Sigmoid colon (tissue), 7 donors: Measurements from ENCODE around the gene CYTH2. TPM values are rescaled to one million over a fixed set of nuclear protein-coding genes. Genes with fewer than 3 reads are reported as not detected.

Experiments
- DNase-seq: peaks from one replicate; pipeline ENCODE4 v3.0.0-alpha.2; 2019
- H3K27ac ChIP-seq, 4 donors: fragments of 200-600 bp; sonication (generic); one replicate each; pipeline ENCODE4 v1.5.1; 2016 to 2019; ENCODE audit warnings: mild to moderate bottlenecking in 1 of 4
- H3K27me3 ChIP-seq, 3 donors: fragments of 200-600 bp; sonication (generic); one replicate each; pipeline ENCODE4 v1.5.1; 2019; ENCODE audit warnings: mild to moderate bottlenecking in 1 of 3
- H3K36me3 ChIP-seq, 4 donors: fragments of 200-600 bp; sonication (generic); one replicate each; pipeline ENCODE4 v1.5.1; 2016 to 2019
- H3K4me1 ChIP-seq, 4 donors: fragments of 200-600 bp; sonication (generic); one replicate each; pipeline ENCODE4 v1.5.1; 2017 to 2019
- H3K4me3 ChIP-seq, 4 donors: fragments of 200-600 bp; sonication (generic); one replicate each; pipeline ENCODE4 v1.5.1; 2017 to 2019; ENCODE audit warnings: mild to moderate bottlenecking in 2 of 4, moderate library complexity in 1 of 4
- H3K9me3 ChIP-seq, 4 donors: fragments of 200-600 bp in 3 of 4; sonication (generic) in 3 of 4; one replicate each; pipeline versions ENCODE4 v1.5.1 to v1.6.1; 2013 to 2019
- EP300 ChIP-seq, 4 donors: sonication (generic); formaldehyde crosslinking; IDR thresholded peaks; one replicate each; pipeline ENCODE4 v1.6.1; 2017; ENCODE audit warnings: antibody characterized with exemption in 4 of 4
- POLR2A ChIP-seq, 2 donors: fragments of 450-650 bp; IDR thresholded peaks; one replicate each; pipeline ENCODE4 v1.6.1; 2016; ENCODE audit warnings: antibody characterized with exemption in 2 of 2, mild to moderate bottlenecking in 2 of 2, moderate library complexity in 2 of 2
- POLR2AphosphoS5 ChIP-seq, 4 donors: sonication (generic); formaldehyde crosslinking; IDR thresholded peaks; one replicate each; pipeline ENCODE4 v1.6.1; 2017; ENCODE audit warnings: antibody characterized with exemption in 4 of 4
- WGBS, 2 donors: extraction: QIAGEN DNeasy Blood & Tissue Kit; methylation state at CpG; one replicate each; pipeline ENCODE4 v1.1.7; 2013; 5-methylcytosine and 5-hydroxymethylcytosine counted together
- intact Hi-C: fragments of 100-400 bp; cut with DNase I; formaldehyde crosslinking; loops from one replicate; pipeline ENCODE4 v1.15.1; 2023
- polyA plus RNA-seq, 3 donors: library from polyadenylated mRNA; stranded (reverse); fragments of 200-250 nt; gene quantifications; one replicate each; pipeline ENCODE4 v1.2.3, GENCODE V29; 2013
- total RNA-seq, 4 donors: library from RNA; depleted of rRNA; stranded (reverse); fragments of >200 nt; gene quantifications; one replicate each; pipeline ENCODE4 v1.1.0, GENCODE V29; 2016
- TF ChIP-seq, protein P1 (sequence below), 4 experiments: fragments of 450-650 bp in 3 of 4; fragments of 200-600 bp in 1 of 4; IDR thresholded peaks; one replicate each; pipeline ENCODE4 v1.5.1; 2016 to 2019; ENCODE audit warnings: antibody characterized with exemption in 4 of 4, mild to moderate bottlenecking in 3 of 4, moderate library complexity in 2 of 4
- donor health status: healthy with polysubstance abuse.
- donor health status: Bipolar disorder and iron deficiency.
- donor health status: healthy.

CYTH2 gene
- total and polyA plus RNA-seq, 7 donors = 30.0 to 71.4 (median 49.3) TPM

- no peak for DNase-seq
- Histone ChIP-seq H3K4me3 (peak overlapping the region in 1 of 4 donors; percentile 2), H3K36me3 (no peaks in the 10 kb centered on the region), H3K9me3 (no peaks in the 10 kb centered on the region), H3K4me1 (peaks cover 0 to 33% (median 31%) of the 10 kb centered on the region in 4 donors), H3K27me3 (peaks cover 38 to 68% (median 56%) of the 10 kb centered on the region in 3 donors), H3K27ac (no peak overlapping the region)
- no peak for TF ChIP-seq EP300 (IDR thresholded peaks at IDR 0.05)
- TF ChIP-seq POLR2A (IDR thresholded peaks at IDR 0.05) = no peak
- TF ChIP-seq, protein P1, sequence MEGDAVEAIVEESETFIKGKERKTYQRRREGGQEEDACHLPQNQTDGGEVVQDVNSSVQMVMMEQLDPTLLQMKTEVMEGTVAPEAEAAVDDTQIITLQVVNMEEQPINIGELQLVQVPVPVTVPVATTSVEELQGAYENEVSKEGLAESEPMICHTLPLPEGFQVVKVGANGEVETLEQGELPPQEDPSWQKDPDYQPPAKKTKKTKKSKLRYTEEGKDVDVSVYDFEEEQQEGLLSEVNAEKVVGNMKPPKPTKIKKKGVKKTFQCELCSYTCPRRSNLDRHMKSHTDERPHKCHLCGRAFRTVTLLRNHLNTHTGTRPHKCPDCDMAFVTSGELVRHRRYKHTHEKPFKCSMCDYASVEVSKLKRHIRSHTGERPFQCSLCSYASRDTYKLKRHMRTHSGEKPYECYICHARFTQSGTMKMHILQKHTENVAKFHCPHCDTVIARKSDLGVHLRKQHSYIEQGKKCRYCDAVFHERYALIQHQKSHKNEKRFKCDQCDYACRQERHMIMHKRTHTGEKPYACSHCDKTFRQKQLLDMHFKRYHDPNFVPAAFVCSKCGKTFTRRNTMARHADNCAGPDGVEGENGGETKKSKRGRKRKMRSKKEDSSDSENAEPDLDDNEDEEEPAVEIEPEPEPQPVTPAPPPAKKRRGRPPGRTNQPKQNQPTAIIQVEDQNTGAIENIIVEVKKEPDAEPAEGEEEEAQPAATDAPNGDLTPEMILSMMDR (IDR thresholded peaks at IDR 0.05) = no peak
- TF ChIP-seq POLR2AphosphoS5 (IDR thresholded peaks at IDR 0.05) = no peak
- 53 to 73% methylated on average over 59 of the region's 59 CpGs for WGBS, 2 donors
- intact Hi-C loops = no loop called here
Observed at GRCh38 chr19:48498595-48499311, 29.6 kb downstream of the CYTH2 start.

GRCh38 chr19:48499316-48500090 lies 30.3 kb downstream of the CYTH2 start:
- Histone ChIP-seq H3K4me1 (peaks cover 0 to 28% (median 25%) of the 10 kb centered on the region in 4 donors), H3K9me3 (no peaks in the 10 kb centered on the region), H3K4me3 (no peak overlapping the region), H3K27me3 (peaks cover 38 to 68% (median 56%) of the 10 kb centered on the region in 3 donors), H3K27ac (no peak overlapping the region), H3K36me3 (no peaks in the 10 kb centered on the region)
- no peak for TF ChIP-seq EP300 (IDR thresholded peaks at IDR 0.05)
- no peak for TF ChIP-seq POLR2A (IDR thresholded peaks at IDR 0.05)
- TF ChIP-seq POLR2AphosphoS5 (IDR thresholded peaks at IDR 0.05) = no peak
- TF ChIP-seq, protein P1 (IDR thresholded peaks at IDR 0.05) = no peak
- intact Hi-C loops = no loop called here
- DNase-seq = no peak
- 43 to 69% methylated on average over 44 of the region's 44 CpGs for WGBS, 2 donors

DNA sequence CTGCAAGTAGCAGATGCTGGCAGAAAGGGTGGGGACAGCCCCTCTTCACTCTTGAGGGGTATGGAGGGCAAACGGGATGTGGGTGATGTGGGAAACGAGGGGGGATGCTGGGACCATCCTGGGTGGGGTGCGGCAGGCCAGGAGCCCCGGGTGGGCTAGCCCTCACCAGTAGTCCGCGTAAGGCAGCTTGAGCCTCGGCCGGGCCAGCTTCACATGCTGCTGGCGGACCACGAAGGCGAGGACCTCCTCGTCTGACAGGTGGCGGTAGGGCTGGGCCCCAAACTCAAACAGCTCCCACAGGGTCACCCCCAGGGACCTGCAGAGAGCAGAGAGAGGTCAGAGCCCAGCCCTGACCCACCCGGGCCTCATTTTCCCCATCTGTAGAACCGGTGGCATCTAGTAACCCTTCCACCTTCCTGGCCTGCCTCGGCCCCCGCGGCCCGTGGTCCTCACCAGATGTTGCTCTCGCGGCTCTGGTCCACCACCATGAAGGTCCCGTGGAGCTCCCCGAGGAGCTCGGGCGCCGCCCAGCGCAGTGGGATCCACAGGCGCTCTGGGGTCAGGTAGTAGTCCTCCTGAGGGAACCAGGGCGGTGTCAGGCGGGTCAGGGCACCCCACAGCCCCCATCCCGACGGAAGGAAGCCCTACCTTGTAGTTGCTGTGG lies 31.8 kb downstream of the CYTH2 start:
- Histone ChIP-seq H3K4me1 (peaks cover 0 to 25% (median 22%) of the 10 kb centered on the region in 4 donors), H3K27ac (no peak overlapping the region), H3K4me3 (no peak overlapping the region), H3K27me3 (peaks cover 38 to 59% (median 56%) of the 10 kb centered on the region in 3 donors), H3K36me3 (no peaks in the 10 kb centered on the region), H3K9me3 (no peaks in the 10 kb centered on the region)
- TF ChIP-seq, protein P1 (IDR thresholded peaks at IDR 0.05) = no peak
- TF ChIP-seq POLR2AphosphoS5 (IDR thresholded peaks at IDR 0.05) = no peak
- TF ChIP-seq POLR2A (IDR thresholded peaks at IDR 0.05) = no peak
- no peak for TF ChIP-seq EP300 (IDR thresholded peaks at IDR 0.05)
- DNase-seq = no peak
- WGBS, 2 donors = 41 to 53% methylated on average over 32 of the region's 32 CpGs
- intact Hi-C loops = no loop called here

DNA sequence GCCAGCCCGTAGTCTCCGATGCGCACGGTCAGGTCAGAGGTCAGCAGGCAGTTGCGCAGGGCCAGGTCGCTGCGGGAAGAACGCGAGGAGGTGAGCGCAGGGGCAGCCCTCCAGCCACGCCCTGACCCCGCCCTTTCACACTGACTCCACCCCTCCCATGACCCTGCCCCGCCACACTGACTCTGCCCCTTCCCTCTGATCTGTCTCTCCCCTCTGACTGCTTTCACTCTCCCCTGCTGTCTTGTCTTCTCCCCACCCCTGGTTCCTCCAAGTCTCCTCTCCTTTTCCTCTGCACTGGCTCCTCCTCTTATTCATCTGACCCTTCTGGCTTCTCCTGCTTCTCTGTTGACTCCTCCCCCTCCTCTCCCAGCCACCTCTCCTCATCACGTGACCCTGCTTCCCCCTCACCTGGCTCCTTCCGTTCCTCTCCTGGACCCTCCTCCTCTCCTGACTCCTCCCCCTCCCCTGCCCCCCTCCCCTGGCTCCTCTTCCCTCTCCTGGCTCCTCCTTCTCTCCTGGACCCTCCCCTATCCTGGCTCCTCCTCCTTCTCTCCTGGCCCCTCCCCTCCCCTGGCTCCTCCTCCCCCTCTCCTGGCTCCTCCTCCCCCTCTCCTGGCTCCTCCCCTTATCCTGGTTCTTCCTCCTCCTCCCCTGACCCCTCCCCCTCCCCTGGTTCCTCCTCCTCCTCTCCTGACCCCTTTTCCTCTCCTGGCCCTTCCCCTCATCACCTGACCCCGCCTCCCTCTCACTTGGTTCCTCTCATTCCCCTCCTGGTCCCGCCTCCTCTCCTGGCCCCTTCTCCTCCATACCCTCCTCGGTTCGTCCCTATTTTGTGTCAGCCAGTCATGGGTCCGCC lies 32.6 kb downstream of the CYTH2 start:
- TF ChIP-seq, protein P1 (IDR thresholded peaks at IDR 0.05) = no peak
- WGBS, 2 donors = 4% methylated on average over 20 of the region's 20 CpGs
- H3K27ac ChIP-seq = no peak overlapping the region
- no peak overlapping the region for H3K4me3 ChIP-seq
- no peak for DNase-seq
- H3K9me3 ChIP-seq = no peaks in the 10 kb centered on the region
- no peaks in the 10 kb centered on the region for H3K36me3 ChIP-seq
- H3K27me3 ChIP-seq = peaks cover 38 to 59% (median 56%) of the 10 kb centered on the region in 3 donors
- H3K4me1 ChIP-seq = peaks cover 0 to 25% (median 22%) of the 10 kb centered on the region in 4 donors
- intact Hi-C loops = no loop called here
